ENCODE measurements around the gene APOOL.
"Not testable (repeated sequence)": the region's sequence is repeated elsewhere in the genome, so short reads cannot be mapped to it uniquely, and the experiment has no call there.

APOOL gene

GRCh38 chrX:85065512-85066198, 62.0 kb downstream of the APOOL start:
- no peak overlapping the region for H3K27ac ChIP-seq (ENCODE audit: low read depth, low read length, poor library complexity, severe bottlenecking)
- no peak overlapping the region for H3K9ac ChIP-seq (ENCODE audit: low read length)
- no peaks in the 10 kb centered on the region for H3K27me3 ChIP-seq (ENCODE audit: insufficient read depth, low read length)
- no peak overlapping the region for H3K4me3 ChIP-seq (ENCODE audit: low read depth, low read length, poor library complexity, severe bottlenecking)
- H3F3A ChIP-seq (ENCODE audit: insufficient read depth, low read length) = no peaks in the 10 kb centered on the region
- H4K20me1 ChIP-seq (ENCODE audit: insufficient read depth, low read length) = no peaks in the 10 kb centered on the region
- H3K4me2 ChIP-seq (ENCODE audit: low read length) = no peak overlapping the region
- no peaks in the 10 kb centered on the region for H3K79me2 ChIP-seq (ENCODE audit: insufficient read depth, low read length)
- H3K9me3 ChIP-seq (ENCODE audit: low read length) = no peaks in the 10 kb centered on the region
- TF ChIP-seq CTCF (IDR thresholded peaks at IDR 0.05; ENCODE audit: low read length) (no peak), EZH2 (IDR thresholded peaks at IDR 0.05; ENCODE audit: borderline replicate concordance, low read length) (no peak)
- H2AFZ ChIP-seq (ENCODE audit: low read length) = no peak overlapping the region
- H3K9me2 ChIP-seq (ENCODE audit: low read depth, low read length) = no peaks in the 10 kb centered on the region
- H3K36me3 ChIP-seq (ENCODE audit: insufficient read depth, low read length) = no peaks in the 10 kb centered on the region
- no peaks in the 10 kb centered on the region for H3K4me1 ChIP-seq (ENCODE audit: insufficient read depth, low read length, severe bottlenecking)

GRCh38 chrX:85077247-85077646, 73.6 kb downstream of the APOOL start:
- not testable (repeated sequence) for H3K79me2 ChIP-seq (ENCODE audit: insufficient read depth, low read length); H3K4me3 ChIP-seq (ENCODE audit: low read depth, low read length, poor library complexity, severe bottlenecking); H3K4me2 ChIP-seq (ENCODE audit: low read length)

GRCh38 chrX:85084770-85085393, 81.2 kb downstream of the APOOL start:
- TF ChIP-seq EZH2 (IDR thresholded peaks at IDR 0.05; ENCODE audit: borderline replicate concordance, low read length) (no peak), CTCF (IDR thresholded peaks at IDR 0.05; ENCODE audit: low read length) (peak; percentile 53)
- H3K27me3 ChIP-seq (ENCODE audit: insufficient read depth, low read length) = no peaks in the 10 kb centered on the region
- H3K9me2 ChIP-seq (ENCODE audit: low read depth, low read length) = no peaks in the 10 kb centered on the region
- no peak overlapping the region for H3K27ac ChIP-seq (ENCODE audit: low read depth, low read length, poor library complexity, severe bottlenecking)
- H2AFZ ChIP-seq (ENCODE audit: low read length) = no peak overlapping the region
- no peak overlapping the region for H3K9ac ChIP-seq (ENCODE audit: low read length)
- no peak overlapping the region for H3K4me2 ChIP-seq (ENCODE audit: low read length)
- H3F3A ChIP-seq (ENCODE audit: insufficient read depth, low read length) = no peaks in the 10 kb centered on the region
- no peaks in the 10 kb centered on the region for H3K36me3 ChIP-seq (ENCODE audit: insufficient read depth, low read length)
- no peaks in the 10 kb centered on the region for H4K20me1 ChIP-seq (ENCODE audit: insufficient read depth, low read length)
- H3K79me2 ChIP-seq (ENCODE audit: insufficient read depth, low read length) = no peaks in the 10 kb centered on the region
- H3K4me1 ChIP-seq (ENCODE audit: insufficient read depth, low read length, severe bottlenecking) = no peaks in the 10 kb centered on the region
- H3K4me3 ChIP-seq (ENCODE audit: low read depth, low read length, poor library complexity, severe bottlenecking) = no peak overlapping the region
- H3K9me3 ChIP-seq (ENCODE audit: low read length) = no peaks in the 10 kb centered on the region

More at GRCh38 chrX:85077247-85077646, 73.6 kb downstream of the APOOL start:
- not testable (repeated sequence) for H3K27ac ChIP-seq (ENCODE audit: low read depth, low read length, poor library complexity, severe bottlenecking); H2AFZ ChIP-seq (ENCODE audit: low read length); H3K9ac ChIP-seq (ENCODE audit: low read length); H4K20me1 ChIP-seq (ENCODE audit: insufficient read depth, low read length); H3K9me3 ChIP-seq (ENCODE audit: low read length); H3K9me2 ChIP-seq (ENCODE audit: low read depth, low read length); H3K36me3 ChIP-seq (ENCODE audit: insufficient read depth, low read length); H3F3A ChIP-seq (ENCODE audit: insufficient read depth, low read length); H3K4me1 ChIP-seq (ENCODE audit: insufficient read depth, low read length, severe bottlenecking); H3K27me3 ChIP-seq (ENCODE audit: insufficient read depth, low read length)

All from OCI-LY1 (cell line).